ENCODE measurements around the gene ARHGEF7.

ARHGEF7 gene

GRCh38 chr13:111353508-111353907 lies 238.4 kb downstream of the ARHGEF7 start:
- DNase-seq: no peak

GRCh38 chr13:111354789-111355188 lies 239.7 kb downstream of the ARHGEF7 start:
- DNase-seq: no peak

Data from right kidney (tissue), 1 donor.